Measurements from ENCODE around the gene GRAMD1A.
"Not testable (repeated sequence)": the region's sequence is repeated elsewhere in the genome, so short reads cannot be mapped to it uniquely, and the experiment has no call there.

GRAMD1A gene

DNA sequence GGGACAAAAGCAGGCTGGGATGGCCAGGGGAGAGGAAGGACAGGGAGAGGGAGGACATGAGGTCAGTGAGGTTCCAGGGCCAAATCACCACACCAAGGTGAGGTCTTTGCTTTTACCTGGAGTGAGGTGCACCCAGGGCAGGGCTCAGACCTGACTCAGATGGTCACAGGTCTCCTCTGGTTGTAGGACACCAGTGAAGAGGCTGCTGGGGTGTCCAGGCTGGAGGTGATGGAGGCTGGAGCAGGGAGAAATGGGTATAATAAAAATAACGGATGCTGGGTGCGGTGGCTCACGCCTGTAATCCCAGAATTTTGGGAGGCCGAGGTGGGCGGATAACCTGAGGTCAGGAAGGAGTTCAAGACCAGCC lies 6.9 kb downstream of the GRAMD1A start:
- no peak for TF ChIP-seq OSR1 (CRISPR knock-in tag; IDR thresholded peaks at IDR 0.05)
- no peak for TF ChIP-seq RARB (CRISPR knock-in tag; IDR thresholded peaks at IDR 0.05)
- no peak for TF ChIP-seq PPARA (CRISPR knock-in tag; IDR thresholded peaks at IDR 0.05; ENCODE audit: borderline replicate concordance)
- TF ChIP-seq POU6F1 (CRISPR knock-in tag; IDR thresholded peaks at IDR 0.05; ENCODE audit: borderline replicate concordance, low read depth) = no peak
- TF ChIP-seq ZFP3 (CRISPR knock-in tag; IDR thresholded peaks at IDR 0.05) = no peak
- no peak for ATAC-seq

DNA sequence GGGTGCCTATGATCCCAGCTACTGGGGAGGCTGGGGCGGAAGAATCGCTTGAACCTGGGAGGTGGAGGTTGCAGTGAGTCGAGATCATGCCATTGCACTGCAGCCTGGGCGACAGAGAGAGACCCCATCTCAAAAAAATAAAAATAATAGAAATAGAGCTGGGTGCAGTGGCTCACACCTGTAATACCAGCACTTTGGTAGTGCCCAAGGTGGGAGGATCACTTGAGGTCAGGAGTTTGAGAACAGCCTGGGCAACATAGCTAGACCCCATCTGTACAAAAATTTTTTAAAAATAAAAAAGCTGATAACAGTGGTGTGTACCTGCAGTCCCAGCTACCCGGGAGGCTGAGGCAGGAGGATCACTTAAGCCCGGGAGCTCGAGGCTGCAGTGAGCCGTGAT lies 7.3 kb downstream of the GRAMD1A start:
- ATAC-seq = not testable (repeated sequence)

DNA sequence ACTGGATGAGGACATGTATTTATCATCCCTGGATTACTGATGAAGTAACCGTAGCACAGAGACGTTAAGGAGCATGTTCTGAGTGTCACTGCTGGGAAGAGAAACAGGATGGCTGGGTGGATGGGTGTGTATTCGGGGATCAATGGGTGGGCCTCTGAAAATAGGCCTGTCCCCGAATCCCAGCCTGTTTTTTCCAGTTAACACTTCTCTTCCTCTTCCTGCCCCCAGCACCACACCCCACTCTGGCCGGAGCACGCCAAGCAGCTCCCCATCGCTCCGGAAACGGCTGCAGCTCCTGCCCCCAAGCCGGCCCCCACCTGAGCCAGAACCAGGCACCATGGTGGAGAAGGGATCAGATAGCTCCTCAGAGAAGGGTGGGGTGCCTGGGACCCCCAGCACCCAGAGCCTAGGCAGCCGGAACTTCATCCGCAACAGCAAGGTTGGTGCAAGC lies 8.8 kb downstream of the GRAMD1A start:
- no peak for ATAC-seq
- TF ChIP-seq ARNTL (CRISPR knock-in tag; IDR thresholded peaks at IDR 0.05; ENCODE audit: borderline replicate concordance, low read depth) (no peak), BACH2 (CRISPR knock-in tag; IDR thresholded peaks at IDR 0.05; ENCODE audit: borderline replicate concordance) (no peak), POU6F1 (CRISPR knock-in tag; IDR thresholded peaks at IDR 0.05; ENCODE audit: borderline replicate concordance, low read depth) (no peak), TSHZ2 (CRISPR knock-in tag; IDR thresholded peaks at IDR 0.05) (no peak), ZNF8 (CRISPR knock-in tag; IDR thresholded peaks at IDR 0.05) (no peak), CSRNP3 (CRISPR knock-in tag; IDR thresholded peaks at IDR 0.05) (no peak), ZFP3 (CRISPR knock-in tag; IDR thresholded peaks at IDR 0.05) (no peak)
- TF ChIP-seq, protein P1, sequence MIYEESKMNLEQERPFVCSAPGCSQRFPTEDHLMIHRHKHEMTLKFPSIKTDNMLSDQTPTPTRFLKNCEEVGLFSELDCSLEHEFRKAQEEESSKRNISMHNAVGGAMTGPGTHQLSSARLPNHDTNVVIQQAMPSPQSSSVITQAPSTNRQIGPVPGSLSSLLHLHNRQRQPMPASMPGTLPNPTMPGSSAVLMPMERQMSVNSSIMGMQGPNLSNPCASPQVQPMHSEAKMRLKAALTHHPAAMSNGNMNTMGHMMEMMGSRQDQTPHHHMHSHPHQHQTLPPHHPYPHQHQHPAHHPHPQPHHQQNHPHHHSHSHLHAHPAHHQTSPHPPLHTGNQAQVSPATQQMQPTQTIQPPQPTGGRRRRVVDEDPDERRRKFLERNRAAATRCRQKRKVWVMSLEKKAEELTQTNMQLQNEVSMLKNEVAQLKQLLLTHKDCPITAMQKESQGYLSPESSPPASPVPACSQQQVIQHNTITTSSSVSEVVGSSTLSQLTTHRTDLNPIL (CRISPR knock-in tag; IDR thresholded peaks at IDR 0.05; ENCODE audit: low read depth) = no peak

DNA sequence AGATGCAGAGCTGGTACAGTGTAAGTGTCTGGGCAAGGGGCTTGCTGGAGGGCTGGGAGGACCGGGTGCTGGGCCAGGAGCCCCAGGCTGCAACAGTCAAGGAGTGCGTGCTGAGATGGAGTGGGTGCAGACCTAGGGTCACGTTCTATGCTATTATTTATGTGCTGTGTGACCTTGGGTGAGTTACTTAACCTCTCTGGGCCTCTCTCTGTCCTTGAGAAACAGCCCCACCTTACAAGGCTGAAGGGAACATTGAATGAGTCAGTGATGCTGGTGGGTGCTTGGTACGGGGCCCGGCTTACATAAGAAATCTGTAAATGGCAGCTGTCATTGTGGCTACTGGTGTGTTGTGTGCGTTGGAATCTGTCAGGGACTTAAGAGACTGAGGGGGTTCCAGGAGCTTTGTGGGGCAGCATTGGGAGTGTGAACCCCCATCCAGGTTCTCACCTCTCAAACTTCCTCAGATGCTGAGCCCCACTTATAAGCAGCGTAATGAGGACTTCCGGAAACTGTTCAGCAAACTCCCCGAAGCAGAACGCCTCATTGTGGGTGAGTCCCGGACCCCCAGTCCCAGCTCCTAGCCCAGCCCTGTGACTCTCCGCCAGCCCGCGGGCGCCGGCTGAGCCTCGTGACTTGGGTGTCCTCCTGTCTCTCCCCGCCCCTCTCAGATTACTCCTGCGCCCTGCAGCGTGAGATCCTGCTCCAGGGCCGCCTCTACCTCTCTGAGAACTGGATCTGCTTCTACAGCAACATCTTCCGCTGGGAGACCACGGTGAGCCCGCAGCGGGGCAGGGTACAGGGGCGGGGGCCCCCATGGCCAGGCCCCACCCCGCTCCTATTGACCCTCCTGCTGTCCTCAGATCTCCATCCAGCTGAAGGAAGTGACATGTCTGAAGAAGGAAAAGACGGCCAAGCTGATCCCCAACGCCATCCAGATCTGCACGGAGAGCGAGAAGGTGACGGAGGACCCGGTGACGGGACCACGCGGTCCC lies 9.6 kb downstream of the GRAMD1A start:
- ATAC-seq = no peak
- TF ChIP-seq ISL1 (CRISPR knock-in tag; IDR thresholded peaks at IDR 0.05) (no peak), BACH2 (CRISPR knock-in tag; IDR thresholded peaks at IDR 0.05; ENCODE audit: borderline replicate concordance) (no peak), PPARA (CRISPR knock-in tag; IDR thresholded peaks at IDR 0.05; ENCODE audit: borderline replicate concordance) (no peak), ZNF8 (CRISPR knock-in tag; IDR thresholded peaks at IDR 0.05) (no peak), TOX (CRISPR knock-in tag; IDR thresholded peaks at IDR 0.05; ENCODE audit: borderline replicate concordance) (no peak), GLIS3 (CRISPR knock-in tag; IDR thresholded peaks at IDR 0.05) (no peak), TSHZ2 (CRISPR knock-in tag; IDR thresholded peaks at IDR 0.05) (no peak), POU6F1 (CRISPR knock-in tag; IDR thresholded peaks at IDR 0.05; ENCODE audit: borderline replicate concordance, low read depth) (no peak), ARNTL (CRISPR knock-in tag; IDR thresholded peaks at IDR 0.05; ENCODE audit: borderline replicate concordance, low read depth) (no peak), ZFP3 (CRISPR knock-in tag; IDR thresholded peaks at IDR 0.05) (no peak), ZC3H10 (CRISPR knock-in tag; IDR thresholded peaks at IDR 0.05) (no peak)
- TF ChIP-seq, protein P1 (CRISPR knock-in tag; IDR thresholded peaks at IDR 0.05; ENCODE audit: low read depth) = no peak
